ENCODE results near the gene PLCL2. TPM values are rescaled to one million over a fixed set of nuclear protein-coding genes. Genes with fewer than 3 reads are reported as not detected.

PLCL2 gene
- total and polyA plus RNA-seq, 2 donors (not counting 1 experiment from before 2014, with no cell fraction given) = 21.7 to 55.2 TPM

GRCh38 chr3:16855497-16855896 lies 29.3 kb upstream of the PLCL2 start:
- Histone ChIP-seq H2AFZ (ENCODE audit: insufficient read depth, low read depth, low read length, poor library complexity, severe bottlenecking) (no peak overlapping the region), H3K27me3 (replicated peaks in 1 of 4; ENCODE audit: control extremely low read depth in 1 of 4, control insufficient read depth in 3 of 4, insufficient read depth in 4 of 4, low read length in 3 of 4) (peaks cover 0 to 5% (median 0%) of the 10 kb centered on the region in 4 experiments), H3K79me2 (ENCODE audit: control insufficient read depth, insufficient read depth, low read length) (no peaks in the 10 kb centered on the region), H3K4me1 (ENCODE audit: control insufficient read depth in 2 of 2, insufficient read depth in 2 of 2, low read length in 2 of 2) (no peaks in the 10 kb centered on the region), H3K9ac (ENCODE audit: low read length) (no peak overlapping the region), H3K9me3 (ENCODE audit: control extremely low read depth in 1 of 3, control insufficient read depth in 2 of 3, insufficient read depth in 1 of 3, low read length in 2 of 3) (no peaks in the 10 kb centered on the region), H3K4me2 (replicated peaks; ENCODE audit: low read depth, low read length, poor library complexity, severe bottlenecking) (no peak overlapping the region), H4K20me1 (ENCODE audit: control insufficient read depth, insufficient read depth, low read length, poor library complexity, severe bottlenecking) (no peaks in the 10 kb centered on the region), H3K36me3 (replicated peaks in 1 of 2; ENCODE audit: control extremely low read depth in 1 of 2, control insufficient read depth in 1 of 2, extremely low read depth in 1 of 2, insufficient read depth in 2 of 2, low read length in 1 of 2) (no peaks in the 10 kb centered on the region), H3K4me3 (ENCODE audit: control extremely low read depth in 1 of 5, extremely low read depth in 1 of 5, insufficient read depth in 1 of 5, low read depth in 2 of 5, low read length in 4 of 5) (no peak overlapping the region), H3K27ac (ENCODE audit: low read length in 2 of 2) (no peak overlapping the region)
- Mint-ChIP-seq H3K4me3 (no peak overlapping the region), H3K4me1 (no peaks in the 10 kb centered on the region), H3K27me3 (no peaks in the 10 kb centered on the region), H3K27ac (no peak overlapping the region), H3K9me3 (ENCODE audit: insufficient read depth) (no peaks in the 10 kb centered on the region)
- ATAC-seq (ENCODE audit: low read depth) (no peak), DNase-seq (no peak)
- POLR2A ChIA-PET = no interaction called here
- intact Hi-C loops (cut with micrococcal nuclease) = no loop called here
- CTCF ChIA-PET = no interaction called here
- no peak for TF ChIP-seq EZH2 (IDR thresholded peaks at IDR 0.05; ENCODE audit: borderline replicate concordance, insufficient read depth, low read depth, low read length, poor library complexity, severe bottlenecking)
- TF ChIP-seq CTCF (IDR thresholded peaks at IDR 0.05) = no peak
- no CpG with 5 or more reads among the region's 1 CpG for WGBS (ENCODE audit: insufficient coverage)

- no peak for ATAC-seq (ENCODE audit: low read depth)
- WGBS (ENCODE audit: insufficient coverage) = 100% methylated on average over 1 of the region's 3 CpGs
- H3K27me3 Mint-ChIP-seq = peaks cover 5% of the 10 kb centered on the region
- no peak overlapping the region for H3K4me2 ChIP-seq (replicated peaks; ENCODE audit: low read depth, low read length, poor library complexity, severe bottlenecking)
- H3K4me1 ChIP-seq (ENCODE audit: control insufficient read depth in 2 of 2, insufficient read depth in 2 of 2, low read length in 2 of 2) = no peaks in the 10 kb centered on the region
- no peaks in the 10 kb centered on the region for H4K20me1 ChIP-seq (ENCODE audit: control insufficient read depth, insufficient read depth, low read length, poor library complexity, severe bottlenecking)
- no peak overlapping the region for H3K27ac ChIP-seq (ENCODE audit: low read length in 2 of 2)
- H3K27me3 ChIP-seq (replicated peaks in 1 of 4; ENCODE audit: control extremely low read depth in 1 of 4, control insufficient read depth in 3 of 4, insufficient read depth in 4 of 4, low read length in 3 of 4) = no peaks in the 10 kb centered on the region
- H2AFZ ChIP-seq (ENCODE audit: insufficient read depth, low read depth, low read length, poor library complexity, severe bottlenecking) = no peak overlapping the region
- no peak for TF ChIP-seq CTCF (IDR thresholded peaks at IDR 0.05)
- H3K36me3 ChIP-seq (replicated peaks in 1 of 2; ENCODE audit: control extremely low read depth in 1 of 2, control insufficient read depth in 1 of 2, extremely low read depth in 1 of 2, insufficient read depth in 2 of 2, low read length in 1 of 2) = no peaks in the 10 kb centered on the region
- no peak overlapping the region for H3K9ac ChIP-seq (ENCODE audit: low read length)
- H3K79me2 ChIP-seq (ENCODE audit: control insufficient read depth, insufficient read depth, low read length) = no peaks in the 10 kb centered on the region
- POLR2A ChIA-PET = interaction anchor here (0.6 kb wide), 1 partner anchor 327 kb away, joined by 8 read pairs; no protein-coding TSS in a partner anchor
- H3K4me1 Mint-ChIP-seq = no peaks in the 10 kb centered on the region
- CTCF ChIA-PET = no interaction called here
- intact Hi-C loops (cut with micrococcal nuclease) = no loop called here
- no peak overlapping the region for H3K4me3 ChIP-seq (ENCODE audit: control extremely low read depth in 1 of 5, extremely low read depth in 1 of 5, insufficient read depth in 1 of 5, low read depth in 2 of 5, low read length in 4 of 5)
- peaks cover 0 to 7% (median 0%) of the 10 kb centered on the region in 3 donors for H3K9me3 ChIP-seq (ENCODE audit: control extremely low read depth in 1 of 3, control insufficient read depth in 2 of 3, insufficient read depth in 1 of 3, low read length in 2 of 3)
- DNase-seq = no peak
- no peaks in the 10 kb centered on the region for H3K9me3 Mint-ChIP-seq (ENCODE audit: insufficient read depth)
- no peak overlapping the region for H3K4me3 Mint-ChIP-seq
- H3K27ac Mint-ChIP-seq = no peak overlapping the region
These were observed 24.5 kb upstream of the PLCL2 start for GRCh38 chr3:16860234-16860633.

All from B cell (primary cell).